GM12891 (cell line): ENCODE measurements around the gene OR10G7.

Source experiments
- DNase-seq: peaks from one replicate; pipeline ENCODE4 v3.0.0; 2011; ENCODE audit warnings: low spot score; ENCODE audit not compliant: insufficient read length
- FAIRE-seq: peaks from 2 replicates; lab custom pipeline; 2011; peaks lifted over from hg19 to GRCh38; lab: Jason Lieb, UNC
- PAX5 ChIP-seq: IDR thresholded peaks from 2 replicates; pipeline ENCODE4 v1.6.1; 2011; ENCODE audit warnings: low read length, moderate library complexity, mild to moderate bottlenecking; ENCODE audit not compliant: insufficient read depth, severe bottlenecking
- POLR2A ChIP-seq: IDR thresholded peaks from 2 replicates; pipeline ENCODE4 v1.6.1; 2011; ENCODE audit warnings: low read depth, low read length, control low read depth
- POLR2AphosphoS5 ChIP-seq: IDR thresholded peaks from 2 replicates; pipeline ENCODE4 v1.6.1; 2011; ENCODE audit warnings: low read depth, low read length, control low read depth
- POU2F2 ChIP-seq: IDR thresholded peaks from 2 replicates; pipeline ENCODE4 v1.6.1; 2011; ENCODE audit warnings: low read depth, mild to moderate bottlenecking, control low read depth, low read length, moderate library complexity
- SPI1 ChIP-seq: IDR thresholded peaks from 2 replicates; pipeline ENCODE4 v1.6.1; 2011; ENCODE audit warnings: low read depth, low read length, control low read depth
- TAF1 ChIP-seq: IDR thresholded peaks from 2 replicates; pipeline ENCODE4 v1.6.1; 2011; ENCODE audit warnings: low read depth, low read length, control low read depth

Gene OR10G7

DNA sequence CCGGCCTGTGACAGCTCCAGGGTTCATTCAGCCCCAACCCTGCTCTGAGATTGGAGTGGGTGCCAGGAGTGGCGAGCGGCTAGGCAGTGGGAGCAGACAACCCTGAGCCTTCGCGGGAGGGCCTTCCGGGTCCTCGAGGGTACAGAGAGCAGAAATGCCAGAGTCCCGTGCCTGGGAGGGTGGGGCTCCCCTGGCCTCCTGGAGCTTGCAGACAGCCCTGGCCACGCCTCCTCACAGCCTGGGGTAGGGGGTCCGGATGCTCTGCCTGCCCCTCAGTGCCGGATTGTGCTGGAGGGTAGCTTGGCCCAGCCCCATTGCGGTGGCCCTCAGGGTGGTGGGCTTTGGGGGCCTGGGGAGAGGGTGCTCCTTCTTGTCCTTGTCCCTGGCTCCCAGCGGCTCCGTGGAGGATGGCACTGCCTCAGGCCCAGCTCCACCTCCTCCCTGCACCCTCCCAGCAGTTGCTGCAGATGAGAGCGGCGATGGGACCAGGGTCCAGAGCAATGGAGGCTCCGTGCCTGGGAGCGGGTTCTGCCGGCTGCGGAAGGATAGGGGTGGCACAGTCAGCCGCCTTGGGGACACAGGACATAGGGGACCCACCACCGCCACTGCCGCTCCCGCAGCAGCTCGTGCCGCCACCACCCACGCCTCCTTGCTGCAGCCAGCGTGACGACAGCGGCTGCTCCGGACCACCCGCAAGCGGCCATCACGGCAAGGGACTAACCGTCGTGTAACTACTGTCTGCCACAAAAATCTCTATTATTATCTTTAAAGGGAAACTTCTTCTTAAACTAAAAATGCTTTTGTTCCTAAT is 34.9 kb upstream of the OR10G7 start:
- peak; percentile 15 for DNase-seq
- no peak for TF ChIP-seq POLR2AphosphoS5
- TF ChIP-seq SPI1: no peak
- TF ChIP-seq PAX5: no peak
- TF ChIP-seq POLR2A: no peak
- no peak for TF ChIP-seq TAF1
- no peak for TF ChIP-seq POU2F2
- peak; percentile 80 for FAIRE-seq

DNA sequence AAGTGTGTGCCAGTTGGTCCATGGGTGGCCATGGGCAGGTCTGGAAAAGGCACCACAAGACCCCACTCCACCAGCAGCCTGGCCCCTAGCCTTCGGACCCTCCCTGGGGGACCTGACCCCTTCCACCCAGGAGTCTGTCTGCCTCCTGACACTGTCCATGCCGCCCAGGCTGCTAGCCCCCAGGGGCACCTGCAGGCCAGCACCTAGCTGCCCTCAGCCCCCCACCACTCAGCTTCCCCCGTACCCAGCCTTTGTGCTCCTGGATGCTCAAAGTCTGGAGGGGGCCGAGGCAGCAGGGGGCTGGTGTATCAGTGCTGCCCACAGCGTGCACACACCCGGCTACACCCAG is 34.3 kb upstream of the OR10G7 start:
- no peak for TF ChIP-seq POLR2AphosphoS5
- no peak for TF ChIP-seq PAX5
- no peak for TF ChIP-seq POU2F2
- TF ChIP-seq TAF1: no peak
- no peak for TF ChIP-seq SPI1
- no peak for TF ChIP-seq POLR2A
- DNase-seq (no peak), FAIRE-seq (no peak)

DNA sequence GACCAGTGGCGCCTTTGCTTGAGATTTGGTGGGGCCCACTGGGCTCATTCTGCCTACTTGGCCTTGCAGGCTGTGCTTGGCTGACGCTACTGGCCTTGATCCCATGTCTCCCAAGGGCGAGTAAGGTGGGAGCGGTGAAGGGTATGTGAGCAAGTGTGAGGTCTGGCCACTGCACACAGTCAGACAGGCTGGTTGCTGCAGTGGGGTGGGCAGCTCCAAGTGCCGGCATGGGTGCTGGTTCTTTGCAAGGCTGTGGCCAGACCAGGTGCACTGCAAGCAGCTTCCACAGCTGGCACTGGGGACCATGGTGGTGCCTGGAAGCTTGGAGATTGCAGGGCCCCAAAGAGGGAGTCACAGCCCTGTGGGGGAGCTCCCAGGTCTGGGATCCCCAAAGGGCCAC is 33.4 kb upstream of the OR10G7 start:
- FAIRE-seq (no peak), DNase-seq (no peak)
- no peak for TF ChIP-seq POLR2AphosphoS5
- no peak for TF ChIP-seq SPI1
- no peak for TF ChIP-seq TAF1
- TF ChIP-seq POLR2A: no peak
- no peak for TF ChIP-seq PAX5
- TF ChIP-seq POU2F2: no peak

DNA sequence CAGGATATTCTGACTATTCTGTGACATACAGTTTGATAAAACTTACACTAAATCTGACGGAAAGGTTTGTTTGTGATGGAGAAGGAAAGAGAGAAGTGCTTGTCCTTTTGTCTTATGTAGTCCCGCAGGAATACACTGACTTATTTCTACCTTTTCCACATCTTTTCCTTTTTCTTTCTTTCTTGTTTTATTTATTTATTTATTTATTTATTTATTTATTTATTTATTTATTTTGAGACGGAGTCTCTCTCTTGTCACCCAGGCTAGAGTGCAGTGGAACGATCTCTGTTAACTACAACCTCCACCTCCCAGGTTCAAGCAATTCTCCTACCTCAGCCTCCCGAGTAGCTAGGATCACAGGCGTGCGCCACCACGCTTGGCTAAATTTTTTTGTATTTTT is 31.0 kb upstream of the OR10G7 start:
- no peak for DNase-seq
- no peak for TF ChIP-seq POU2F2
- no peak for TF ChIP-seq SPI1
- no peak for TF ChIP-seq TAF1
- TF ChIP-seq POLR2A: no peak
- no peak for TF ChIP-seq PAX5
- no peak for TF ChIP-seq POLR2AphosphoS5
- FAIRE-seq: no peak

DNA sequence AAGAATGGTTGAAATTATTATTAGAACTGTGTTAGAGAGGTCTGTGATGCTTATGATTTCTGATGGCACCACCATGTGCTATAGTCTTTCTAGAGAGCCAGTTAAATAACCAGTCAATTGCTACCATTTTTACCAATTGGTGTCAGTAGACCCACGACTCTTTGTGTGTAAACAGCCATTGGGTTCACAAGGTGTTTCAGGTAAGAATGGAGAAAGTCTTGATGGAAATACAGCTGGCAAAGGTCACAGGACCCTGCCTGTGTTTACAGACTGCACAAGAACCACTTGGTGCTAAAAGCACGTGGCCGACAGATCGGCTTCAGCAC is 30.5 kb upstream of the OR10G7 start:
- no peak for DNase-seq
- FAIRE-seq: peak; percentile 23
- TF ChIP-seq POLR2A (no peak), POU2F2 (no peak), SPI1 (no peak), POLR2AphosphoS5 (no peak), PAX5 (no peak), TAF1 (no peak)

DNA sequence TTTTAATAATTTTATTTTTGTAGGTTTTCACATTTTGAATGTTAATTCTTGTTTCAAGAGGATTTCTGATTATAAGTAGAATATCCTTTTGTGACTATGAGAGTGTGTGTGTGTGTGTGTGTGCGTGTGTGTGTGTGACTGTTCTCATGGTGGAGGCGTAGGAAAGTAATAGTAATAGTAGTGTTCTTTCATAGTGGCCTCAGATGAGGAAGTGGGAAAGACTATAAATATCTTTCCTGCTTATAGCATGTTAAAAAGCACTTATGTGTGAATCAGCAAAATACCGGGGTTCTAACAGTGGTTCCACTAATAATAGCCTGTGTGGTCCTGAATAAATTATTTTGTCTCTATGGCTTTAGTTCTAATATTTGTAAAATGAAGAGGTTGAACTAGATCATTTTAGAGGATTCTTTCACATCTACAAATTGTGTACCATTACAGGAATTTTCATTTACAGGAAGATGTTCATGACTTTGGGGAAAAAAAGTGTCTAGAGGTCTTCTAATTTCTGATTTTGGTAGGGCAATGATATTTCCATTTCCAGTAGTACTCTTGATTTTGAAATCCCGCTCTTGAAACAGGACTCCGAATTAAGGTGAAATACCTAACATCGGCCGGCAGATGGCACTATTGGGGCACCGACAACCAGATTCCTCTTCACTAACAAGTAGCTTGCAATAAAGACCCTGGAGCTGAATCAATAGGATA is 29.9 kb upstream of the OR10G7 start:
- peak; percentile 18 for DNase-seq
- no peak for TF ChIP-seq POU2F2
- TF ChIP-seq SPI1: peak; percentile 97
- peak; percentile 85 for FAIRE-seq

DNA sequence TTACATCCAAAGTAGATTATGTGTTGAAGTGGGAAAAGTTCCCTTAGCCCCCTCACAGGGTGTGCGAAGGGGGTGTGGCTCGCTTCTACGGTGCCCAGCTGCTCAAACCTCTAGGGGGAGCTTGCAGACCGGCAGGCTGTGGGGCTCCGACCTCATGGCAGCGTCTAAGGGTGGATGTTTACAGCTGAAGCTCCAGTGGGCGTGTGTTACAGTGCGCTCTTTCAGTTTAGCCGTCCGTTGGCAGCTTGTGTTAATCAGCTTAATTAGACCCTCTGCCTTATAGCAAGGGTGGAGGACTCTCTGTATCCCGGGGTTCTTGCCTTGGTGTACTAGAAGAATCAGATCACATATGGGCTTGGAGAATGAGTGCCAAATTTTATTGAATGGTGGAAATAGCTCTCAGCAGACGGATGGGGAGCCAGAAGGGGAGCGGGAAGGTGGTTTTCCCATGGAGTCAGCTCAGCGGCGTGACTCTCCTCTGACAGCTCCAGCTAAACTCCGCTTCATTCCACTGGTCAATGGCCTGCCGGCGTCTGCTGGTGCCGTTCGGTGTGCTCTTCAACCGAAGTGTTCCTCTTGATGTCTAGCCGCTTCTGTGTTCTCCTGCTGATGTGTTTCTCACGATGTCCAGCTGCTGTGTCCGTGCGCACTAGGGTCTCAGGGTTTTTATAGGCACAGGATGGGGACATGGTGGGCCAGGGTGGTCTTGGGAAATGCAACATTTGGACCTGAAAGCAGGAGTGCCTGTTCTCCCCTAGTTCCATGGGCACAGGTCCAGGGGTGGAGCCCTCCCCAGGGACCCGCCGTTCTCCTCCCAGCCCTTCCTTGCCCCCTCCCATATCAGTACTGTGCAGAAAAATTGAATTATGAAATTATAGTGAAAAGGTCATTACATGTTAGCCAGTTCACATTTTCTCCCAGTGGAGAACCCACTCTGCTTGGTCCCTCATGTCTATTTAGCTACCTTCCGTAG is 28.6 kb upstream of the OR10G7 start:
- FAIRE-seq (peak; percentile 78), DNase-seq (no peak)
- TF ChIP-seq SPI1 (no peak), PAX5 (no peak), POLR2A (no peak), TAF1 (no peak), POLR2AphosphoS5 (no peak), POU2F2 (no peak)

DNA sequence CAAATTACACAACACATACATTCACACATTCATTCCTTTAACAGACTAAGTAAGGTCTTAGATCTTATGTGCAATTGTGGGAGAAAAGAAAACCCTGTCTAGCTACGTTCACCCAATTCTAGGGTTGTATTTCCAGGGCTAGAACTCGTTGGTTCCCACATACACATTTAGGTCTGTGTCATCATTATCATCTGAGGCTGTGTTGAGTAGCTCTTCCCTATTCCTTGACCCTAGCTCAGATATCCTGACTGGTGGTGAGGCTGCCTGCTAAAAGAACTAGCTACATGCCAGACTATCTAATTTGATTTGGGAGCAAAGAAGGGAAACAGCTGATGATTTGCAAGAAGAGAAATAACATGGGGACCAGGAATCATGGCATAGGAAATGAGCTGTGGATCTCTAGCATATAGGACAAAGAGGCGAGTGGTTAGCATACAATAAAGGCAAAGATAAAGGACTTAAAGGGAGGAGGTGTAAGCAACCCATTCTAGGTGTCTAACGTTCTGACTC is 27.5 kb upstream of the OR10G7 start:
- FAIRE-seq: peak; percentile 33
- no peak for DNase-seq
- TF ChIP-seq POU2F2: no peak
- TF ChIP-seq TAF1: no peak
- TF ChIP-seq PAX5: no peak
- TF ChIP-seq POLR2AphosphoS5: no peak
- TF ChIP-seq SPI1: no peak

DNA sequence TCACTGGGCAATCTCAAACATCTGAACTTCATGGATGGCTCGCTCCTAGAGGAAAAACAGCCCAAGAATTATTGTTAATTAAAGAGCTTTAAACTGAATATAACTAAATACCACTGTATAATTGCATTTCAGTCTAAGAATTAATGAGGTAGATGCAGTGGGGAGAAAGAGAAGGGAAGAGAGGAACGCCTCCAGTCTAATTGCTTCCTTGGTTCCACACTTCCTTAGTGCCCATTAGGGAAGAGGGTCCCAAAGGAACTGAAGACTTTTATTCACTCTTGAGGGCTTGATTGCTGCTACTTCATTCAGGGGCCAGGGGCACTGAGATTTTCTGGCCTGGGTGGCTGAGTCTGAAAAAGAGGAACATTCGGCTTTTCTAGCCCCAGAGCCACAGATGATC is 11.8 kb upstream of the OR10G7 start:
- DNase-seq (no peak), FAIRE-seq (no peak)
- no peak for TF ChIP-seq POU2F2
- TF ChIP-seq TAF1: no peak
- no peak for TF ChIP-seq SPI1
- no peak for TF ChIP-seq POLR2A
- no peak for TF ChIP-seq PAX5
